Upper lobe of right lung (tissue), 1 donor: Measurements from ENCODE around the gene C6. TPM values are rescaled to one million over a fixed set of nuclear protein-coding genes. Genes with fewer than 3 reads are reported as not detected.

ENCODE experiments used
- ATAC-seq: fragments of 200-7000 bp; cut with Tn5 transposase; one replicate; pipeline ENCODE4 v1.9.1; 2020; ENCODE audit warnings: mild to moderate bottlenecking, moderate library complexity
- DNase-seq: peaks from one replicate; pipeline ENCODE4 v3.0.0-alpha.2; 2020
- H3K27ac ChIP-seq: fragments of 200-600 bp; one replicate; pipeline ENCODE4 v1.8.0; 2022
- H3K27me3 ChIP-seq: fragments of 200-600 bp; one replicate; pipeline ENCODE4 v1.8.0; 2022; ENCODE audit warnings: mild to moderate bottlenecking
- H3K36me3 ChIP-seq: fragments of 200-600 bp; one replicate; pipeline ENCODE4 v1.8.0; 2022
- H3K4me1 ChIP-seq: fragments of 200-600 bp; one replicate; pipeline ENCODE4 v1.8.0; 2022
- H3K4me3 ChIP-seq: fragments of 200-600 bp; one replicate; pipeline ENCODE4 v1.8.0; 2022; ENCODE audit warnings: mild to moderate bottlenecking
- H3K9me3 ChIP-seq: fragments of 200-600 bp; one replicate; pipeline ENCODE4 v1.8.0; 2022
- intact Hi-C: fragments of 100-400 bp; cut with DNase I; formaldehyde crosslinking; loops from one replicate; pipeline ENCODE4 v1.11.0; 2022
- total RNA-seq: library from RNA; stranded (reverse); fragmentation: NEBNext Ultra II Directional; extraction: Animal tissue kit (Norgen Biotek cat#: 25700); gene quantifications from one replicate; pipeline ENCODE4 v1.2.1, GENCODE V29; 2021
- TF ChIP-seq, protein P1 (sequence below): fragments of 200-600 bp; IDR thresholded peaks from one replicate; pipeline ENCODE4 v1.8.0; 2022; ENCODE audit warnings: antibody characterized with exemption
- donor health status: DM: no; HTN: yes; CAD: no; lungs with severe emphysema.

Gene C6
- total RNA-seq, 1 donor from 2014 or later = 0.69 TPM

- ATAC-seq (no peak), DNase-seq (no peak)
- TF ChIP-seq, protein P1, sequence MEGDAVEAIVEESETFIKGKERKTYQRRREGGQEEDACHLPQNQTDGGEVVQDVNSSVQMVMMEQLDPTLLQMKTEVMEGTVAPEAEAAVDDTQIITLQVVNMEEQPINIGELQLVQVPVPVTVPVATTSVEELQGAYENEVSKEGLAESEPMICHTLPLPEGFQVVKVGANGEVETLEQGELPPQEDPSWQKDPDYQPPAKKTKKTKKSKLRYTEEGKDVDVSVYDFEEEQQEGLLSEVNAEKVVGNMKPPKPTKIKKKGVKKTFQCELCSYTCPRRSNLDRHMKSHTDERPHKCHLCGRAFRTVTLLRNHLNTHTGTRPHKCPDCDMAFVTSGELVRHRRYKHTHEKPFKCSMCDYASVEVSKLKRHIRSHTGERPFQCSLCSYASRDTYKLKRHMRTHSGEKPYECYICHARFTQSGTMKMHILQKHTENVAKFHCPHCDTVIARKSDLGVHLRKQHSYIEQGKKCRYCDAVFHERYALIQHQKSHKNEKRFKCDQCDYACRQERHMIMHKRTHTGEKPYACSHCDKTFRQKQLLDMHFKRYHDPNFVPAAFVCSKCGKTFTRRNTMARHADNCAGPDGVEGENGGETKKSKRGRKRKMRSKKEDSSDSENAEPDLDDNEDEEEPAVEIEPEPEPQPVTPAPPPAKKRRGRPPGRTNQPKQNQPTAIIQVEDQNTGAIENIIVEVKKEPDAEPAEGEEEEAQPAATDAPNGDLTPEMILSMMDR = no peak
- Histone ChIP-seq H3K9me3 (no peaks in the 10 kb centered on the region), H3K27ac (no peak overlapping the region), H3K36me3 (no peaks in the 10 kb centered on the region), H3K27me3 (no peaks in the 10 kb centered on the region), H3K4me3 (no peak overlapping the region), H3K4me1 (peaks cover 14% of the 10 kb centered on the region)
- intact Hi-C loops = no loop called here
These were observed 30.7 kb downstream of the C6 start for GRCh38 chr5:41182666-41183065.

DNA sequence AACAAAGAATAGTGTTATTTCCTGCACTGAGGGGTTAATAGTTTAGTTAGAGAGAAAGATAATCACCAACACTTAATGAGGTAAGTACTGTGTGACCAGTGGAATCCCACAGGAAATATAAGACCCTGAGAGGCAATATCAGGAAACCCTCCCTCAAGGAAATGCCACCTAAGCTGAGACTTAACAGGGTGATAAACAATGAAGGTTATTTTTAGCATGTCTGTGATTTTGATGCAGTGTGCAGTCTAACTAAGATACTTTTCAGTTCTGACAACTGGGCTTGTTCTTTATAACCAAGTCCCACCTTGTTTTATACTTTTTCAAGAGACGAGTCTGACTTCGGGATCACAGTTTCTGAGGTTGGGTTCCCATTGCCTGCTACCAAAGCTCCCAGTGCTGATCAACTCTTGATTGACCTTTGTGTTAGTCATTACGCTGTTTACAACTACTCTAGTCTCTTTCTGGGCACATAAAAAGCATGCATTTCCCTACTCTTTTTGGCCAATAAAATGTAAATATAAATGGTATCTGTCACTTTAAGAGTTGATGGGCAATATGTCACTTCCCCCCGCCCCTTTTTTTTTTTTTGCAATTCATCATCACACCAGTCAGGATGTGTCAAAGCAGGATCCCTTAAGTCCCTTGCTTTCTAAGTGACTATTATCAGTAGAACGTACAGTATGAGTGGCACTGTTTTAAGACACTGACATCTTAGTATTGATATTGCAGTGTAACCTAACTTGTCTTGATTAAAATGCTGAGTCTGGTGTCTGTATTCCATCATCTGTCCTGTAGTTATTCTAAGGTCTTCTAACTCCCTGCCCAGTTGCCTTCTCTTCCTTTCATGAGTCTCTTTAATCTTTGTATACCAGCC lies 31.4 kb downstream of the C6 start:
- peaks cover 14% of the 10 kb centered on the region for H3K4me1 ChIP-seq
- no peaks in the 10 kb centered on the region for H3K27me3 ChIP-seq
- no peaks in the 10 kb centered on the region for H3K36me3 ChIP-seq
- TF ChIP-seq, protein P1 = no peak
- intact Hi-C loops = no loop called here
- H3K4me3 ChIP-seq = no peak overlapping the region
- DNase-seq (no peak), ATAC-seq (no peak)
- H3K27ac ChIP-seq = no peak overlapping the region
- no peaks in the 10 kb centered on the region for H3K9me3 ChIP-seq

- Histone ChIP-seq H3K27me3 (no peaks in the 10 kb centered on the region), H3K27ac (no peak overlapping the region), H3K36me3 (no peaks in the 10 kb centered on the region), H3K9me3 (no peaks in the 10 kb centered on the region), H3K4me3 (no peak overlapping the region), H3K4me1 (peaks cover 5% of the 10 kb centered on the region)
- ATAC-seq = no peak
- TF ChIP-seq, protein P1 = no peak
- no peak for DNase-seq
- intact Hi-C loops = no loop called here
These were observed 36.4 kb downstream of the C6 start for GRCh38 chr5:41176952-41177351.

DNA sequence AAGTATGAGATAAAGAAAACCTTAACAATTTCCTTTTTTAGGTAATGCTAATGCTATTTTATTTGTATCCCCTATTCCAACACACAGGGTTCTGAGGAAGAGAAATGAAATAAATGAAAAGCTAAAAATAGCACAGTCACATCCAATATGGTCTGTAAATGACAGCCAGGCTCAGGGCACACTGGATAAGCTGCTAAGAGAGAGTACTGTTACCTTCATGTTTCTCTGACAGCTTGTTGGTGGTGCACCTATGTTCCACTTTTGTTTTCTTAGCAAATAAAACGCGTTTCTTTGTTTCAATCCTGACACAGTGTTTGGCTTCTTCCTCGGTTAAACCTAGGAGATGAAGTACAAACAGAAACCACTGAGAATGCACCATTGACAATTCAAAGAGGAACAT lies 41.3 kb downstream of the C6 start:
- Histone ChIP-seq H3K9me3 (no peaks in the 10 kb centered on the region), H3K27me3 (no peaks in the 10 kb centered on the region), H3K27ac (no peak overlapping the region), H3K4me1 (no peaks in the 10 kb centered on the region), H3K4me3 (no peak overlapping the region), H3K36me3 (no peaks in the 10 kb centered on the region)
- no peak for DNase-seq
- no peak for ATAC-seq
- intact Hi-C loops = no loop called here
- TF ChIP-seq, protein P1 = no peak

- H3K27me3 ChIP-seq = no peaks in the 10 kb centered on the region
- DNase-seq = no peak
- intact Hi-C loops = no loop called here
- TF ChIP-seq, protein P1 = no peak
- no peak for ATAC-seq
- no peak overlapping the region for H3K4me3 ChIP-seq
- no peaks in the 10 kb centered on the region for H3K4me1 ChIP-seq
- no peak overlapping the region for H3K27ac ChIP-seq
- H3K9me3 ChIP-seq = no peaks in the 10 kb centered on the region
- no peaks in the 10 kb centered on the region for H3K36me3 ChIP-seq
These were observed 52.1 kb downstream of the C6 start for GRCh38 chr5:41161271-41161670.
